Measurements from ENCODE around the gene ARRB1. TPM values are rescaled to one million over a fixed set of nuclear protein-coding genes. Genes with fewer than 3 reads are reported as not detected.

Gene ARRB1
- total and polyA plus RNA-seq, 3 experiments from 2014 or later, result 5.5 to 10.6 (median 9.9) TPM

- Histone ChIP-seq H3K9me3 (ENCODE audit: low read length) (no peaks in the 10 kb centered on the region), H3K27ac (ENCODE audit: low read depth, low read length) (no peak overlapping the region), H3K27me3 (ENCODE audit: insufficient read depth, low read length, poor library complexity, severe bottlenecking) (peaks cover 8% of the 10 kb centered on the region), H3K36me3 (ENCODE audit: insufficient read depth, low read length) (no peaks in the 10 kb centered on the region), H3K4me1 (ENCODE audit: insufficient read depth, low read length) (no peaks in the 10 kb centered on the region), H3K4me3 (ENCODE audit: low read length) (no peak overlapping the region)
- Mint-ChIP-seq H3K27me3 (peaks cover 21 to 22% of the 10 kb centered on the region in 2 donors), H3K4me1 (peaks cover 0 to 13% (median 5%) of the 10 kb centered on the region in 3 donors), H3K36me3 (no peaks in the 10 kb centered on the region), H3K27ac (no peak overlapping the region), H3K9me3 (peaks cover 0 to 2% (median 0%) of the 10 kb centered on the region in 5 donors), H3K4me3 (no peak overlapping the region)
- ChIA-PET CTCF (interaction anchor here (1.4 to 17.5 kb wide), 6 partner anchors 10 to 317 kb away, joined by 3 to 419 read pairs (median 22); partner anchors contain the start of gene SLCO2B1), POLR2A (no interaction called here)
- DNase-seq, result no peak
Measured at GRCh38 chr11:75246671-75247350, 104.7 kb downstream of the ARRB1 start.

GRCh38 chr11:75246006-75246670 is 105.3 kb downstream of the ARRB1 start:
- Mint-ChIP-seq H3K27me3 (peaks cover 21 to 22% of the 10 kb centered on the region in 2 donors), H3K27ac (peak overlapping the region in 1 of 8 donors; percentile 70), H3K36me3 (no peaks in the 10 kb centered on the region), H3K9me3 (peaks cover 0 to 2% (median 0%) of the 10 kb centered on the region in 5 donors), H3K4me1 (peaks cover 0 to 14% (median 5%) of the 10 kb centered on the region in 3 donors), H3K4me3 (no peak overlapping the region)
- ChIA-PET CTCF (interaction anchor here (17.5 kb wide), 1 partner anchor 100 kb away, joined by 419 read pairs; the partner anchor contains the start of gene SLCO2B1), POLR2A (no interaction called here)
- no peaks in the 10 kb centered on the region for H3K36me3 ChIP-seq (ENCODE audit: insufficient read depth, low read length)
- H3K27ac ChIP-seq (ENCODE audit: low read depth, low read length), result no peak overlapping the region
- H3K4me3 ChIP-seq (ENCODE audit: low read length), result no peak overlapping the region
- H3K4me1 ChIP-seq (ENCODE audit: insufficient read depth, low read length), result no peaks in the 10 kb centered on the region
- DNase-seq, result no peak
- H3K9me3 ChIP-seq (ENCODE audit: low read length), result no peaks in the 10 kb centered on the region
- H3K27me3 ChIP-seq (ENCODE audit: insufficient read depth, low read length, poor library complexity, severe bottlenecking), result peaks cover 8% of the 10 kb centered on the region

GRCh38 chr11:75245356-75246005 is 106.0 kb downstream of the ARRB1 start:
- ChIA-PET CTCF (interaction anchor here (0.8 to 17.5 kb wide), 4 partner anchors 30 to 316 kb away, joined by 3 to 419 read pairs (median 4); partner anchors contain the start of gene SLCO2B1), POLR2A (no interaction called here)
- H3K4me3 Mint-ChIP-seq, result peak overlapping the region in 1 of 7 donors; percentile 10
- Histone ChIP-seq H3K27ac (ENCODE audit: low read depth, low read length) (no peak overlapping the region), H3K27me3 (ENCODE audit: insufficient read depth, low read length, poor library complexity, severe bottlenecking) (peaks cover 11% of the 10 kb centered on the region), H3K4me1 (ENCODE audit: insufficient read depth, low read length) (peaks cover under 1% of the 10 kb centered on the region), H3K36me3 (ENCODE audit: insufficient read depth, low read length) (no peaks in the 10 kb centered on the region), H3K4me3 (ENCODE audit: low read length) (no peak overlapping the region), H3K9me3 (ENCODE audit: low read length) (no peaks in the 10 kb centered on the region)
- DNase-seq, result no peak
- H3K4me1 Mint-ChIP-seq, result peaks cover 0 to 14% (median 5%) of the 10 kb centered on the region in 3 donors
- peak overlapping the region in 2 of 8 donors; percentile 48 to 70 for H3K27ac Mint-ChIP-seq
- H3K27me3 Mint-ChIP-seq, result peaks cover 19 to 22% of the 10 kb centered on the region in 2 donors
- no peaks in the 10 kb centered on the region for H3K36me3 Mint-ChIP-seq
- peaks cover 0 to 2% (median 0%) of the 10 kb centered on the region in 5 donors for H3K9me3 Mint-ChIP-seq

GRCh38 chr11:75244052-75244814 is 107.2 kb downstream of the ARRB1 start:
- Mint-ChIP-seq H3K27ac (peak overlapping the region in 1 of 8 donors; percentile 75), H3K4me3 (peak overlapping the region in 1 of 7 donors; percentile 25), H3K27me3 (peaks cover 24 to 34% of the 10 kb centered on the region in 2 donors), H3K4me1 (peaks cover 0 to 23% (median 5%) of the 10 kb centered on the region in 3 donors), H3K9me3 (peaks cover 0 to 2% (median 0%) of the 10 kb centered on the region in 5 donors), H3K36me3 (no peaks in the 10 kb centered on the region)
- no peaks in the 10 kb centered on the region for H3K9me3 ChIP-seq (ENCODE audit: low read length)
- H3K4me1 ChIP-seq (ENCODE audit: insufficient read depth, low read length), result peaks cover 8% of the 10 kb centered on the region
- no peak overlapping the region for H3K27ac ChIP-seq (ENCODE audit: low read depth, low read length)
- H3K36me3 ChIP-seq (ENCODE audit: insufficient read depth, low read length), result no peaks in the 10 kb centered on the region
- H3K4me3 ChIP-seq (ENCODE audit: low read length), result no peak overlapping the region
- POLR2A ChIA-PET, result interaction anchor here (0.6 kb wide), 1 partner anchor 264 kb away, joined by 5 read pairs; no protein-coding TSS in a partner anchor
- CTCF ChIA-PET, result interaction anchor here (0.7 to 17.5 kb wide), 6 partner anchors 31 to 315 kb away, joined by 3 to 419 read pairs (median 3); partner anchors contain the start of gene SLCO2B1
- no peak for DNase-seq
- peaks cover 20% of the 10 kb centered on the region for H3K27me3 ChIP-seq (ENCODE audit: insufficient read depth, low read length, poor library complexity, severe bottlenecking)

GRCh38 chr11:75242722-75243600 is 108.5 kb downstream of the ARRB1 start:
- H3K9me3 ChIP-seq (ENCODE audit: low read length), result no peaks in the 10 kb centered on the region
- no peak overlapping the region for H3K4me3 ChIP-seq (ENCODE audit: low read length)
- ChIA-PET CTCF (interaction anchor here (0.9 to 17.5 kb wide), 10 partner anchors 11 to 220 kb away, joined by 3 to 419 read pairs (median 6); partner anchors contain the start of gene SLCO2B1), POLR2A (interaction anchor here (1.3 kb wide), 1 partner anchor 314 kb away, joined by 3 read pairs; no protein-coding TSS in a partner anchor)
- Mint-ChIP-seq H3K9me3 (peaks cover 0 to 2% (median 0%) of the 10 kb centered on the region in 5 donors), H3K27ac (no peak overlapping the region), H3K4me3 (peak overlapping the region; percentile 68 to 91 (median 81)), H3K4me1 (peaks cover 0 to 23% (median 5%) of the 10 kb centered on the region in 3 donors), H3K36me3 (no peaks in the 10 kb centered on the region), H3K27me3 (peaks cover 24 to 39% of the 10 kb centered on the region in 2 donors)
- H3K27ac ChIP-seq (ENCODE audit: low read depth, low read length), result no peak overlapping the region
- peaks cover 20% of the 10 kb centered on the region for H3K27me3 ChIP-seq (ENCODE audit: insufficient read depth, low read length, poor library complexity, severe bottlenecking)
- no peaks in the 10 kb centered on the region for H3K36me3 ChIP-seq (ENCODE audit: insufficient read depth, low read length)
- H3K4me1 ChIP-seq (ENCODE audit: insufficient read depth, low read length), result peaks cover 8% of the 10 kb centered on the region
- no peak for DNase-seq

- CTCF ChIA-PET, result interaction anchor here (0.9 to 17.5 kb wide), 19 partner anchors 9 to 312 kb away, joined by 3 to 419 read pairs (median 4); partner anchors contain the start of gene SLCO2B1
- peaks cover 0 to 23% (median 5%) of the 10 kb centered on the region in 3 donors for H3K4me1 Mint-ChIP-seq
- H3K27me3 Mint-ChIP-seq, result peaks cover 25 to 46% of the 10 kb centered on the region in 2 donors
Measured at GRCh38 chr11:75241906-75242644, 109.4 kb downstream of the ARRB1 start.

More at GRCh38 chr11:75241906-75242644, 109.4 kb downstream of the ARRB1 start:
- H3K27ac Mint-ChIP-seq, result no peak overlapping the region
- peaks cover 0 to 2% (median 0%) of the 10 kb centered on the region in 5 donors for H3K9me3 Mint-ChIP-seq
- H3K4me1 ChIP-seq (ENCODE audit: insufficient read depth, low read length), result peaks cover 8% of the 10 kb centered on the region
- no peaks in the 10 kb centered on the region for H3K9me3 ChIP-seq (ENCODE audit: low read length)
- no peak overlapping the region for H3K27ac ChIP-seq (ENCODE audit: low read depth, low read length)
- H3K4me3 Mint-ChIP-seq, result peak overlapping the region; percentile 68 to 91 (median 81)
- H3K36me3 Mint-ChIP-seq, result peaks cover 0 to 3% (median 0%) of the 10 kb centered on the region in 3 donors
- peaks cover 20% of the 10 kb centered on the region for H3K27me3 ChIP-seq (ENCODE audit: insufficient read depth, low read length, poor library complexity, severe bottlenecking)
- no peak overlapping the region for H3K4me3 ChIP-seq (ENCODE audit: low read length)
- DNase-seq, result no peak
- POLR2A ChIA-PET, result interaction anchor here (1.1 to 1.3 kb wide), 2 partner anchors 102 to 313 kb away, joined by 3 to 4 read pairs; no protein-coding TSS in a partner anchor
- H3K36me3 ChIP-seq (ENCODE audit: insufficient read depth, low read length), result no peaks in the 10 kb centered on the region
